ENCODE data around the gene REM2.

DNA sequence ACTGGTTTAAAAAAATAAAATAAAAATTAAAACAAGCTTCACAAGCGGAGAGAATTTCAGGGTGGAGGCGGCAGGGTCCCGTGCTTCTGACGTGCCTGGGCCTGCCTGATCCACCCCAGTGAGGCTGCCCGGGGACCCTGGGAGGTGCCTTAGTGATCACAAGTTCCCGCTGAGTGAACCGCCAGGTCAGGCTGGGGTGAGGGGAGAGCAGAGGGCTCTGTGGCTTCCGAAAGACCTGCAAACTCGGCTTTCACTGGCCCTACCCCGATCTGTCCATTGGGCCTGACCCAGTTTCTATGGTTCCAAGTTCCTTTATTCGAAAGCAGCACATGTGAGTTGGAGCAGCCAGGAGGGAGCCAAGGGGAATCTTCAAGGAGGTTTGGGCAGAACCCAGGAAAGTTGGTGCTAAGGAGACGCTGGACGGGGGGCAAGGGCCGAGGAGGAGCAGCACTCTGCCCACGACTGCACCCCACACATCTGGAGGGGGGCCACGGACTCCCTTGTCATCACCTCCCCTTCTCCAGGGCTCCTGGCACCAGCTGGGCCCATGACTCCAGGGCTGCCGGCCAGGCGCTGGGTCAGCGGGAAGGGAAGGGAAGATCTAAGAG is 33.7 kb upstream of the REM2 start:
- TF ChIP-seq, protein P1, sequence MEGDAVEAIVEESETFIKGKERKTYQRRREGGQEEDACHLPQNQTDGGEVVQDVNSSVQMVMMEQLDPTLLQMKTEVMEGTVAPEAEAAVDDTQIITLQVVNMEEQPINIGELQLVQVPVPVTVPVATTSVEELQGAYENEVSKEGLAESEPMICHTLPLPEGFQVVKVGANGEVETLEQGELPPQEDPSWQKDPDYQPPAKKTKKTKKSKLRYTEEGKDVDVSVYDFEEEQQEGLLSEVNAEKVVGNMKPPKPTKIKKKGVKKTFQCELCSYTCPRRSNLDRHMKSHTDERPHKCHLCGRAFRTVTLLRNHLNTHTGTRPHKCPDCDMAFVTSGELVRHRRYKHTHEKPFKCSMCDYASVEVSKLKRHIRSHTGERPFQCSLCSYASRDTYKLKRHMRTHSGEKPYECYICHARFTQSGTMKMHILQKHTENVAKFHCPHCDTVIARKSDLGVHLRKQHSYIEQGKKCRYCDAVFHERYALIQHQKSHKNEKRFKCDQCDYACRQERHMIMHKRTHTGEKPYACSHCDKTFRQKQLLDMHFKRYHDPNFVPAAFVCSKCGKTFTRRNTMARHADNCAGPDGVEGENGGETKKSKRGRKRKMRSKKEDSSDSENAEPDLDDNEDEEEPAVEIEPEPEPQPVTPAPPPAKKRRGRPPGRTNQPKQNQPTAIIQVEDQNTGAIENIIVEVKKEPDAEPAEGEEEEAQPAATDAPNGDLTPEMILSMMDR (conservative IDR thresholded peaks at IDR 0.05) = no peak
- TF ChIP-seq EZH2 (IDR thresholded peaks at IDR 0.05; ENCODE audit: low read depth) = no peak

Data from PC-9 (cell line).